SHP77 (cell line): ENCODE measurements around the gene BIK.

Experiments used
- DNase-seq, 2 experiments: peaks; one replicate each; lab custom pipeline; 2025; lab: John Stamatoyannopoulos, UW

The BIK gene, protein sequence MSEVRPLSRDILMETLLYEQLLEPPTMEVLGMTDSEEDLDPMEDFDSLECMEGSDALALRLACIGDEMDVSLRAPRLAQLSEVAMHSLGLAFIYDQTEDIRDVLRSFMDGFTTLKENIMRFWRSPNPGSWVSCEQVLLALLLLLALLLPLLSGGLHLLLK

DNA sequence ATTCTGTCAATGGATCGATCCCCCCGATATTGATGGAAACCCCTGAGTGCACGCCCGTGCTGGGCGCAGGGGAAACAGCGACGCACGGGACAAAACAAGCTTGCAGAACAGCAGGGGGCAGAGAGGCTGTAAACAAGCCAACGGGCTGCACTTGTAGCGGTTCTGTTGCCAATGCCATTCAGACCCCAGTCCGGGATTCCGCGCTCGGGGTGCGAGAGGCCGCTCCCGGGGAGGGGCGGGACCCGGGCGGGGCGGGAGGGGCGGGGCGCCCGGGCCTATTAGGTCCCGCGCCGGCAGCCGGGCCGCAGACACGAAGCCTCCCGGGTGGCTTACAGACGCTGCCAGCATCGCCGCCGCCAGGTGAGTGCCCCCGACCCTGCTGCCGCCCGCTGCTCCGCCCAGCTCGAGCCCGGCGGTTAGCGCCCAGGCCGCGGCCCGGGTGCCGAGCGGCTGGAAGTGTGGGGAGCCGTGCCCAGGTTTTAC is at the start of gene BIK:
Gene BIK (plus strand): TSS at position 307 of the 483 bp plus-strand sequence. CDS start 13,273 bp downstream, outside the sequence.
- DNase-seq: peak in 1 of 2 experiments; percentile 23

DNA sequence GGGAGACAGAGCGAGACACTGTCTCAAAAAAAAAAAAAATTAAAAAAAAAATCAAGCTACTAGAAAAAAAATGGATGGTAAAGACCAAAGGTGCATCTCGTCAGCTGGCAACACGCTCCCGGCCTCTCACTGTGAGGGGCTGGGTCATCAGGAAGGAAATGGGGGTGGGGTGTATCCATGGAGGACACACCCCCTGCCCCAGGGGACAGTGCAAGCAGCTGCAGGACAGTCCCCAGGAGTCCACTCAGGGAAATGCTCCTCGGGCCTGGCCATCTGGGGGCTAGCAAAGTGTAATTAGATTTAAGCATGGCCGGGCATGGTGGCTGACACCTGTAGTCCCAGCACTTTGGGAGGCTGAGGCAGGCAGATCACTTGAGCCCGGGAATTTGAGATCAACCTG is 44.4 kb upstream of the BIK start:
- DNase-seq: no peak

DNA sequence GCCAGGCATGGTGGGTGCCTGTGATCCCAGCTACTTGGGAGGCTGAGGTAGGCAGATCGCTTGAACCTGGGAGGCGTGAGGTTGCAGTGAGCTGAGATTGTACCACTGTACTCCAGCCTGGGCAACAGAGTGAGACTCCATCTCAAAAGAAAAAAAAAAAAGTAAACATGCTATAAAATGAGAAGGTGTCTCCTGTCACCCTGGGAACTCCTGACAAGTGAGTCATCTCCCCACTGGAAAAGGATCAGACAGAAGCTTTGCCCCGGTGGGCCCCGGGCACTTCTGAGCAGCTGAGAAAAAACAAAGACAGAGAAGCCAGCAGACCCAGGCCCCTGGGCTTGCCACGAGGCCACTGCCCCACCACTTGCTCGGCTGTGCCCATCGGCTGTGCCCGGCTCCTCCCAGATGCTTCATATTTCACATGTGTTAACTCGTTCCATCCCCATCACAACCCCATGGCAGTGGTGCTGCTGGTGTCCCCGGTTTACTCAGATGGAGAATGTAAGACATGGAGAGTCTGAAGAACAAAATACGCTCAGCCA is 43.6 kb upstream of the BIK start:
- no peak for DNase-seq

DNA sequence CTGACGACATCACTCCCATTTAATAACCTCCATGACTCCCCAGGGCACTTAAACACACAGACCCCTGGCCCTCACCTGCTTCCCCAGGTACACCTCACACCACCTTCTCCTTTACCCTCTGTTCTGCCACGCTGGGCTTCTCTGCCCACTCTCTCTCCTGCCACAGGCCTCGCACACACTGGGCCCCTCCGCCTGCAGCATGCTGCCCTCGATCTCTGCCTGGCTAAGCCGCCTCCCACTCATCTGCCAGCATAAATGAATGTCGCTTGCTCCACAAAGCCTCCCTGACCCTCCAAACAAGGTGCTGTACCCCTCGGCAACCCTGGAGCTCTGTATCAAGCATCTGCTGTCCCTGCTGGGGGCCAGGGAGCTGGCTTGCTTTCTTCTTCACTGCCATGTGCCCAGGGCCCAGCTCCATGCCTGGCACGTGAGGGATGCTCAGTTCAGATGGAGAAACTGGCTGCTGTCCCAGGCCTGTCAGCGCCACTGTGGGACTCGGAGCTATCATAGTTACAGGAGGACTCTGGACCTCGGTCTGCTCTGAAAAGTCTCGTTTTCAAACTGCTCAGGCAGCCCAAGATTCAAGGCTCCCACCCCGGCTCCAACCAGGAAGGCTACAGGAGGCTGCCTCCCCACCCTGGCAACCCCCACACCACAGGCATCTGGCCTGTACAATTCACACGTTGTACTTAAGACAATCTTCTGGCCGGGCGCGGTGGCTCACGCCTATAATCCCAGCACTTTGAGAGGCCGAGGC is 33.3 kb upstream of the BIK start:
- no peak for DNase-seq

DNA sequence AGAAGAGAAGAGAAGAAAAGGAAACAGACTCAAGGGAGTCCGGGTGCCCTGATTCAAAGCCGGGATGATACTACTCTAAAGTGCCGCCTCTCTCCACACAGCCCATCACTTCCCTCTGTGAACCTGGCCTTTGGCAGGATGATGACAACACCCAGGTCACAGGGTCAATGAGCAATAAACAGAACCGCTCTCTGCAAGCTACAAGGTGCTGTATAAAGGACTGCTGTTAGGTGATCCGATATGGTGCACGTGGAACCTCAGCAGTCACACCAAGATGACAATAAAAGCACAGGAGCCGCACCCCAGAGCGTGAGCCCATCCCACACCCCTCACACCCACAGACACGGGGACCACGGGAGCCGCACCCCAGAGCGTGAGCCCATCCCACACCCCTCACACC is 32.0 kb upstream of the BIK start:
- DNase-seq: no peak

DNA sequence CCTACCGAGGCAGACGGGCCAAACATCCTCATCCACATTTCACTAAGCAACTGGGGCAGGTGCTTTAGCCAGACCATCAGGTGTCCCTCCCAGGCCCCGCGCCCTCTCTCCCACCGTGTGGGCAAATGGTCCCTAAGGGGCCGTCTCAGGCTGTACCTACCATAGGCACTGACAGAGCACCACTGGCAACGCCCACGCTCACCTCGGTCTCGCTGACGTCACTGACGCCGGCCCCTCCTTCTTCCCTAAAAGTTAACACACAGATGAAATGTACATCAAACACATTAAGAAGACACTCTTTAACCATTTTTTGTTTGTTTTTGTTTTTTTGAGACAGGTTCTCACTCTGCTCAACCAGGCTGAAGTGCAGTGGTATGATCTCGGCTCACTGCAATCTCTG is 30.8 kb upstream of the BIK start:
- no peak for DNase-seq

DNA sequence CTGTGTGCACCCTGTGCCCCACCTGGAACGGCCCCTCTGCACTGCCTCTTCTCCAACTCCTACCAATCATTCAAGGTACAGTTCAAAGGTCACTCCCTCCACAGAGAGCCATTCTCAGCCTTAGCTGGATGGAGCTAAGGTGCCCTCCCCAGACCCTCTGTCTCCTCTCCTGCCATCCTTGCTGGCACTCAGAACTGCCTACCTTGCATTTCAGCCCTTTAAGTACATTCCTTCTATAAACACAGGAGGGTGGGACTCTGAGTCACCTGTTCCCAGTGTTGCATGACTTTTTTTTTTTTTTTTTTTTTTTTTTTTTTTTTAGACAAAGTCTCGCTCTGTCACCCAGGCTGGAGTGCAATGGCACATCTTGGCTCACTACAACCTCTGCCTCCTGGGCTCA is 29.9 kb upstream of the BIK start:
- DNase-seq: no peak

DNA sequence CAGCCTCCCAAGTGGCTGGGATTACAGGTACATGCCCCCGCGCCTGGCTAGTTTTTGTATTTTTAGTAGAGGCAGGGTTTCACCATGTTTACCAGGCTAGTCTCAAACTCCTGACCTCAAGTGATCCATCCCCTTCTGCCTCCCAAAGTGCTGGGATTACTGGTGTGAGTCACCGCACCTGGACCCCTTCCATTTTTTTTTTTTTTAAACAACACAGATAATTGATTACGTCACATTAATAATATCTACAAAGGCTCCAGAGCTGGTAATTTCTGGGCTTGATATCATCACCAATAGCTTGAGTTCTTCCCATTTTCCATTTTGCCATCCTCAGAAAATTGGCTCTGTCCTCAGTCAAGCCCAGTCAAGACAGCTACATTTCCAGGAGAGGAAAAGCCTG is 28.6 kb upstream of the BIK start:
- DNase-seq: no peak

DNA sequence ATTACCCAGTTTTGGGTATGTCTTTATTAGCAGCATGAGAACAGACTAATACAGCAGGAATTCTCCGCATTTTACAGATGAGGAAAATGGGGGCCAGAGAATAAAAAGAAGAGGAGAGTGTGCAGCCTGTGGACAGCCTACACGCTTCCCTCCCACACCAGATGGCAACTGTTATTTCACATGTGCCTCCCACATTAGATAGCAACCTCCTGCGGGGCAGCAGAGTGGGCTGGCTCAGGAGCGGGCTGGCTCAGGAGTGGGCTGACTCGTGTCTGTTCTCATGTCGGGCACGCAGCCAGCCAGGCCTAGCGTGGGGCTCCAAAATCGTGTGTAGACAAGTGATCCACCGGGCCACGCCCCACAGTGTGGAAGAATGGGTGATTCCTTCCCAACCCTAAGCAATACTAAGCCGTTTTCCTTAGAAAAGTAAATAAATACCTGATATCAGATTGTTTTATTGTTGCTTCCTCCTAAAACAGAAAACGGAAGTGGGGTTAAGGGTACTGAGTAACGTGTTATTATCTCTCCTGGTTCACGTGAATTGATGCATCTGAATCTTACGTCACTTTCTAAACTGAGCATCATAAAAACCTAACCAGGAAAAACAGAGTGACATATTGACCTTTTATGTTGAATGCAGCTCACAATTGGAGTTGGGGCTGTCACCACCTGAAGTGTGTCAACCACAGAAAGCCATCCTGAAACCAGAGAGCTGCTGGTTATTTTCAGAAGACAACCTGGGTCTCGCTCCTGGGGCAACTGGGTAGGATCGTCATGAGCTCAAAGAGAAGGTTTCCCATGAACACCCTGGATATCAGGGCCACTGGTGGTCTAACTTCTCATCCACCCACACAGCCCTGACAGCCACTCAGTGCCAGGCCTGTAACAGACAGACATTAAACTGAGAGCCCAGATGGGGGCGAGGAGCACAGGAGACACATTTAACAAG is 24.6 kb upstream of the BIK start:
- no peak for DNase-seq

DNA sequence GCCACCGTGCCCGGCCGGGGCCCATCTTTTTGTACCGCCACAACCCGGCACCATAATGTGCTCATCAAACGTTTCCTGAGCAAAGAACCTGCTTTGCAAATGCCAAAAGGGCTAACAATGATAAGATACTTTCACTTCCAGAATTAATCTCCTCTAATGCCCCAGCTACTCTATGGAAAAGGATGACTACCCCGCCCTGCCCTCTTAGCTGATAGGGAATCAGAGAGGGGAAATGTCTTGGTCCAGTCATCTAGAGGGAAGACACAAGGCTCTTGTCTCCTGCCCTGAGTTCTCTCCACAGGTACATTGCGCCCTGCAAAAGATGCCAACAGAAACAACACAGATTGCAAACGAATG is 21.9 kb upstream of the BIK start:
- DNase-seq: no peak

DNA sequence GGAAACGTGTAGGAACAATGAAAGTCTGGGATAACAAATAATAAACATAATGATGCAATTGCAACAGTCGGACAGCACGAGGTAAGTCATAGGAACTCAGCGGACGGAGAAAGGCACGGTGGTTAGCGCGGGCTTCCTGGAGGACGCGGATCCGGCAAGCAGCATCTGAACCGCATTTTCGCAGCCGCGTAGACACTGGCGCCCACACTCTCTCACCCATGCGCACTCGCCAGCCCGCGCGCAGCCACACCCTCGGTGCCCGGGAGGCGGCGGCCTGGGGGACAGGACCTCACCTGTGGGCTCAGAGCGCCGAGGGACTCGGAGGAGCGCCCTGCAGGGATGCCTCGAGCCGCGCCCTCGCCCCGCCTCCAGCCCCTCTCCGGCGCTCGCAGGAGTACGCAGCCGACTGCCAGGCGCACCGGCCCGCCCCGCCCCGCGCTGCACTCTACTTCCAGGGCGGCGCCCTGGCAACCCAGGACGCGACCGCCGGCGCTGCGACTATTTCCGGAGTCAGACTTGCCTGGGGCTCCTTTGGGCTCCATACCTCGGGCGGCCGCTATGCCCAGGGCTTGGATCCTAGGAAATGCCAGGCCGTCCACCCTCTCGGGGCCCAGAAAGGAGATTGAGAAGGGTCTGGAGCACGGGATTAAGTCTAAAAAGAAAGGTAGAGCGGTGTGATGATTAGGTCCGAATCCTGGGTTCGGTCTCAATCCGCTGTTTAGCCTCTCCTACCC is 21.4 kb upstream of the BIK start, which contains the start of gene TTLL1:
Gene TTLL1 (minus strand): TSS at position 408 of the 734 bp plus-strand sequence. CDS start 13,805 bp downstream, outside the sequence.
- DNase-seq: peak; percentile 89 to 95

DNA sequence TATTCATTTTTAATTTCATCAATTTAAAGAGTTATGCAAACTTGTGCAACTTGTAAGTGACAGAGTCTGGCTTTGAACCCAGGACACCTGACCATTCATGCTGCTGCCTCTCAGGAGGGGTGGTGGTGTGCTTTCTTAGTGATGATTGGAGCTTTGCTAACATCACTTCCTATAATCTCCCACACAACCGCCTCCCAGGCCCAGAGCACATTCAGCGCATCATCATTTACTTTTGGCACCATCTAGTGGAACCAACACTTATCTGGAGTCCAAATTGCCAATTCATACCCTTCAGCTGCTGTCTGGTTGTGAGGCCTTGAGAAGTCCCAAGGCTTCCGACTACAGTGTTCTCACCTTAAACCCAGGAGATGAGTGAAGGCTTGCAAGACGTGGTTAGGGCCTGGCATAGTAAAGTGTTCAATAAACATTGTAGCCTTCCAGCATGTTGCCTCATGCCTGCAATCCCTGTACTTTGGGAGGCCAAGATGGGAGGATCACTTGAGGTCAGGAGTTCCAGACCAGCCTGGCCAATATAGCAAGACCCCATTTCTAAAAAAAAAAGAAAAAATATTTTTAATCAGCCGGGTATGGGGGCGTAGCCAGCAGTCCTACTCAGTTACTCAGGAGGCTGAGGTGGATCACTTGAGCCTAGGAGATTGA is 20.3 kb upstream of the BIK start:
- DNase-seq: peak; percentile 82 to 89

DNA sequence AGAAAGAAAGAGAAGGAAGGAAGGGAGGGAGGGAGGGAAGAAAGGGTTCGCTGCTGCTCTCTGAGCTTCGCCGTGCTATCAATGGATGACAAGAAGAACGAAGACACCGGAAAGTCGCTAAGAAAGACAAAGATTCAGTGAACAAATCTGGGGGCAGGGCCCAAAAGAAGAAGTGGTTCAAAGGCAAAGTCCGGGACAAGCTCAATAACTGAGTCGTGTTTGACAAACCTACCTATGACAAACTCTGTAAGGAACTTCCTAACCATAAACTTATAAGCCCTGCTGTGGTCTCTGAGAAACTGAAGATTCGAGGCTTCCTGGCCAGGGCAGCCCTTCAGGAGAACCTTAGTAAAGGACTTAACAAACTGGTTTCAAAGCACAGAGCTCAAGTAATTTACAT is 18.5 kb upstream of the BIK start:
- DNase-seq: no peak

DNA sequence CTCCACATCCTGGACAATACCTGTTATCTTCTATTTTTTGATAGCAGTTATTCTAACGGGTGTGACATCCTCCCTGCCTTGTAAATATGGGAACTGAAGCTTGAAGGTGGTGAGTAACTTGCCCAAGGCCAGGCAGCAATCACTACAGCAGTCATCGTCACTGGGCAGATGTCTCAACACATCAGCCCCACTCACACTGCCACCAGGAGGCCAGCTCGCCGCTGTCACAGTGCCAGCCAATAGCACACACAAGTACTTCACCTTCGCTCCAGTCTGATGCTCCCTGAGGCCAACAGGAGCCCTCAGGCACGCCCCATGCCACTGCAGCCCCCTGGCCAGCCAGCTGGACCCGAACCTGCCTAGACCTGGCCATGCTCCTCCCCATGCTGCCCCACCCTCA is 16.5 kb upstream of the BIK start:
- peak; percentile 41 to 76 for DNase-seq

DNA sequence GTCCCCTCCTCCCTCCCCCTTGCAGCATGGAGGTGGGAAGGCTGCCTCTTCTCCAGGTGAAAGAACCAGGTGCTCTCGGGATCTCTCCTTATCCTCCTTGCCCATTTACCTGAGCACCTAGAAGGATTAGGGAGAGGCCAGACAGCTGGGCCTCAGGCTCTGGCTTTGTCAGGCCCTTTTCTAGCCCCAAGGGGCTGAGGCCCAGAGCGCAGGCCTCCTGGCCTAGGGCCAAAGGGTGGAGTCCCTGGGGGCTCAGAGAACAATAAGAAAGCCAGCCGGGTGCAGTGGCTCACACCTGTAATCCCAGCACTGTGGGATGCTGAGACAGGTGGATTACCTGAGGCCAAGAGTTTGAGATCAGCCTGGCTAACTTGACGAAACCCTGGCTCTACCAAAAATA is 16.0 kb upstream of the BIK start:
- DNase-seq: no peak

DNA sequence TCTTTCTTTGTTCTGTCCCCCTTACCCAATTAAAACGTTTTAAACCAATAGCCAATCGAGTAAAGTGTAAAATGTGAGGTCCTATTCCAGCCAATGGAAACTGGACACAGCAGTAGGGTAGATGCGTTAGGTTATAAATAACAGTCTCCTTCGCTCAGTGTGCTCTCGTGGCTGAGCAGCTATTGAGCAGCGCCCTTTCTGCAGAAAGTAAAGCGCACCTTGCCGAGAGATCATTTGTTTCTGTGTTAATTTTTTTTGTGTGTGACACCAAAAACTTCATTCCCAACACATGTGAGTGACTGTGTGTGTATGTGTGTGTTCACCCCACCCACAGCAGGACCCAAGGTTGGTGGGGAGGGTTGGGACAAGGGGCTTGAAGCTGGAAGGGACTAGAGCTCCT is 14.1 kb upstream of the BIK start:
- no peak for DNase-seq

DNA sequence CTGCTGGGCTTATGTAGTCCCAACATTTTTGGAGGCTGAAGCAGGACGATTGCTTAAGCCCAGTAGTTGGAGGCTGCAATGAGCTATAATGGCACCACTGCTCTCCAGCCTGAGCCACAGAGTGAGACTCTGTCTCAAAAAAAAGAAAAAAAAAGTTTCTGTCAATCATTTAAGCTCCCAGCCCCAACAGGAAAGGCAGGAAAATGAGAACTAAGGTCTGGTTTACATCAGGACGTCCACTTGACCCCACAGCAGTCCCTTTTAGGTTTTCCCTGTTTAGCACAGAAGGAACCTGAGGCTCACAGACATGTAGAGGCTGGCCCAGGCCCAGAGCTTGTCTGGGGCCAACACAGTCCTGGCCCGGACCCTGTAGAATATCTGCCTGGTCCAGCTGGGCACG is 12.2 kb upstream of the BIK start:
- DNase-seq: no peak

DNA sequence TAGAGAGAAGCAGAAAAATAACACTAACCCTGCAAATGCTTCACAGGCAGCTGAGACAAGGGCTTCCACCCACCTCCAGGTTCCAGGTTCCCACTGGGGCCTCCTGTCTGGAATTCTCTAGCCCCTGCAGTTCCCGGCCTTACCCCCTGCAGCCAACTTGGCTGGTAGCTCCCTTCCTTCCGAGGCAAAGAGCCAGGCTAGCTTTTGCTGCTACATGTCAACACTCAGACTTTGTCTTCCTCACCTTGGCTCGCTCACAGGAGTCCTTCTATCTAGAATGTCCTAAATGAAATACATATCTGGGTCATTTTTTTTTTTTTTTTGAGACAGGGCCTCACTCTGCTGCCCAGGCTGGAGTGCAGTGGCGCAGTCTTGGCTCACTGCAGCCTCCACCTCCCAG is 11.5 kb upstream of the BIK start:
- no peak for DNase-seq

DNA sequence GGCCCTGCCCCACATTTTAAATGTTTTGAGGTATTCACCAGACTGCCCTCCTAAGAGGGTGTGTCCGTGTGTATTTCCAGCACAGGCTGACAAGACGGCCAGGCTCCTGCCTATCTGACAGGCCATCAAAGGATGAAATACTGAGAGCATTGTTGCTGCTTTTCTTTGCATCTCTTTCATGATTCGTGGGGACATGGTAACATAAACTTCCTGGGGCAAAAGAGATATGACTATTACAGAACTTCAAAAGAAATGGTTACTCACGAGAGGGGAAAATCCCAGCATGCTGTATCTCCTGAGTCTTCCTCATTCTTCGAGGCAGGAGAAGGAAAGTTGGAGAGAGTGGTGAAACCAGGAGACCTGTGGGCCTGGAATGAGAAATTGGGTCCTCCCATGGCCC is 10.3 kb upstream of the BIK start:
- no peak for DNase-seq

DNA sequence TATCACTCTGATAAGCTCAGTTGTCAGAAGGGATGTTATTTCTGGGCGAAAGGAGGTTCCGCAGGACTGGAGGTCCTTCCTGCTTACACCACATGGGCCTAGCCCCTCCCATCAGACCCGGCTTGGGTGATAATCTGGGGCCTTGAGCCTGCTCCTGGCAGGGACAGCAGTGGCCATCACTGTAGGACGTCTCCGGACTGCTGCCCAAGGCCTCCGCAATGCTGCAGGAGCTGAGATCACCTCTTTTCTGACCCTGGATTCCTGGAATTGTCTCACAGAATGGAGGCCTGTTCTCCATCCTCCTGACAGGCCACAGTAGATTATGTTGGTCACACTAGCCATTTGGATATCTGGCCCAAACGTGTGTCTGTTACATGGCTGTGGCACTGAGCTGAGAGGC is 9.2 kb upstream of the BIK start:
- DNase-seq: no peak

DNA sequence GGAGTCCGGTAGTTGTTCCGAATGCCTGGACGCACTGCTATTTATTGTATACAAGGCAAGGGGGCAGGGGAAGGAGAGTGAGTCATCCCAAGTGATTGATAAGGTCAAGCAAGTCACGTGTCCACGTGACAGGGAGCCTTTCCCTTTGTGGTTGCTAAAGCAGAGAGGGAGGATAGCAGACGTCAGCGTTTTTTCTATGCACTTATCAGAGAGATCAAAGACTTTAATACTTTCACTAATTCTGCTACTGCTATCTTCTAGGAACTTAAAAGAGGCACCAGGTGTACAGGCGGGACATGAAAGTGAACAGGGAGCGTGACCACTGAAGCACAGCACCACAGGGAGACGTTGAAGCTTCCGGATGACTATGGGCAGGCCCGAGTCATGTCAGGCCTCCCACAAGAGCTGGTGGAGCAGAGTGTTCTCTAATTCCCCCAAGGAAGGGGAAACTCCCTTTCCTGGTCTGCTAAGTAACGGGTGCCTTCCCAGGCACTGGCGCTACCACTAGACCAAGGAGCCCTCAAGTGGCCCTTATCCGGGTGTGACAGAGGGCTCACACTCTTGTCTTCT is 6.4 kb upstream of the BIK start:
- peak in 1 of 2 experiments; percentile 22 for DNase-seq
